ENCODE data around the gene ARHGAP26. TPM values are rescaled to one million over a fixed set of nuclear protein-coding genes. Genes with fewer than 3 reads are reported as not detected.
"Not testable (repeated sequence)": the region's sequence is repeated elsewhere in the genome, so short reads cannot be mapped to it uniquely, and the experiment has no call there.

The ARHGAP26 gene
- total RNA-seq, 2 donors from 2014 or later: 15.7 to 23.4 TPM

GRCh38 chr5:142924135-142924883 lies 154.1 kb downstream of the ARHGAP26 start:
- Mint-ChIP-seq H3K36me3 (no peaks in the 10 kb centered on the region), H3K9me3 (no peaks in the 10 kb centered on the region), H3K27ac (no peak overlapping the region)
- no peak for ATAC-seq
- DNase-seq (ENCODE audit: low spot score in 2 of 2): no peak

- Mint-ChIP-seq H3K36me3 (no peaks in the 10 kb centered on the region), H3K27ac (no peak overlapping the region), H3K9me3 (no peaks in the 10 kb centered on the region)
- ATAC-seq (peak in 1 of 2 donors; percentile 28), DNase-seq (ENCODE audit: low spot score in 2 of 2) (no peak)
Measured at GRCh38 chr5:142925795-142926194, 155.6 kb downstream of the ARHGAP26 start.

GRCh38 chr5:142926549-142926948 lies 156.4 kb downstream of the ARHGAP26 start:
- no peak for ATAC-seq
- no peak for DNase-seq (ENCODE audit: low spot score in 2 of 2)
- Mint-ChIP-seq H3K36me3 (no peaks in the 10 kb centered on the region), H3K9me3 (no peaks in the 10 kb centered on the region), H3K27ac (no peak overlapping the region)

GRCh38 chr5:142928999-142929398 lies 158.8 kb downstream of the ARHGAP26 start:
- DNase-seq (ENCODE audit: low spot score in 2 of 2); ATAC-seq; H3K27ac Mint-ChIP-seq; H3K9me3 Mint-ChIP-seq; H3K36me3 Mint-ChIP-seq: not testable (repeated sequence)

GRCh38 chr5:142929587-142929986 lies 159.4 kb downstream of the ARHGAP26 start:
- H3K9me3 Mint-ChIP-seq: no peaks in the 10 kb centered on the region
- no peak for ATAC-seq
- peak overlapping the region in 1 of 2 donors; percentile 57 for H3K27ac Mint-ChIP-seq
- H3K36me3 Mint-ChIP-seq: peaks cover 0 to 6% of the 10 kb centered on the region in 2 donors
- DNase-seq (ENCODE audit: low spot score in 2 of 2): no peak

GRCh38 chr5:142930395-142931110 lies 160.4 kb downstream of the ARHGAP26 start:
- peak overlapping the region in 1 of 2 donors; percentile 52 for H3K27ac Mint-ChIP-seq
- H3K36me3 Mint-ChIP-seq: peaks cover 0 to 6% of the 10 kb centered on the region in 2 donors
- no peak for DNase-seq (ENCODE audit: low spot score in 2 of 2)
- no peaks in the 10 kb centered on the region for H3K9me3 Mint-ChIP-seq
- no peak for ATAC-seq

- ATAC-seq (no peak), DNase-seq (ENCODE audit: low spot score in 2 of 2) (no peak)
- H3K9me3 Mint-ChIP-seq: no peaks in the 10 kb centered on the region
- no peak overlapping the region for H3K27ac Mint-ChIP-seq
- H3K36me3 Mint-ChIP-seq: peaks cover 0 to 6% of the 10 kb centered on the region in 2 donors
Measured at GRCh38 chr5:142931896-142932686, 161.9 kb downstream of the ARHGAP26 start.

GRCh38 chr5:142934051-142934762 lies 164.0 kb downstream of the ARHGAP26 start:
- ATAC-seq (no peak), DNase-seq (ENCODE audit: low spot score in 2 of 2) (no peak)
- Mint-ChIP-seq H3K9me3 (no peaks in the 10 kb centered on the region), H3K36me3 (peaks cover 0 to 7% of the 10 kb centered on the region in 2 donors), H3K27ac (no peak overlapping the region)

GRCh38 chr5:142935014-142935413 lies 164.8 kb downstream of the ARHGAP26 start:
- Mint-ChIP-seq H3K27ac (no peak overlapping the region), H3K36me3 (peaks cover 0 to 12% of the 10 kb centered on the region in 2 donors), H3K9me3 (no peaks in the 10 kb centered on the region)
- DNase-seq (ENCODE audit: low spot score in 2 of 2): no peak
- no peak for ATAC-seq

- no peak overlapping the region for H3K27ac Mint-ChIP-seq
- no peak for ATAC-seq
Measured at GRCh38 chr5:142937374-142937773, 167.2 kb downstream of the ARHGAP26 start.

GRCh38 chr5:142938266-142938880 lies 168.2 kb downstream of the ARHGAP26 start:
- Mint-ChIP-seq H3K36me3 (peaks cover 0 to 5% of the 10 kb centered on the region in 2 donors), H3K27ac (no peak overlapping the region), H3K9me3 (no peaks in the 10 kb centered on the region)
- DNase-seq (ENCODE audit: low spot score in 2 of 2) (no peak), ATAC-seq (no peak)

More at GRCh38 chr5:142937374-142937773, 167.2 kb downstream of the ARHGAP26 start:
- no peaks in the 10 kb centered on the region for H3K9me3 Mint-ChIP-seq
- peaks cover 0 to 9% of the 10 kb centered on the region in 2 donors for H3K36me3 Mint-ChIP-seq
- no peak for DNase-seq (ENCODE audit: low spot score in 2 of 2)

- DNase-seq (ENCODE audit: low spot score in 2 of 2) (no peak), ATAC-seq (no peak)
- Mint-ChIP-seq H3K9me3 (no peaks in the 10 kb centered on the region), H3K36me3 (peaks cover 0 to 5% of the 10 kb centered on the region in 2 donors), H3K27ac (no peak overlapping the region)
Measured at GRCh38 chr5:142939006-142939405, 168.8 kb downstream of the ARHGAP26 start.

GRCh38 chr5:142939884-142940283 lies 169.7 kb downstream of the ARHGAP26 start:
- Mint-ChIP-seq H3K27ac (no peak overlapping the region), H3K9me3 (no peaks in the 10 kb centered on the region), H3K36me3 (peaks cover 0 to 5% of the 10 kb centered on the region in 2 donors)
- ATAC-seq (peak; percentile 40 to 56), DNase-seq (ENCODE audit: low spot score in 2 of 2) (no peak)

GRCh38 chr5:142941245-142941644 lies 171.1 kb downstream of the ARHGAP26 start:
- Mint-ChIP-seq H3K9me3 (no peaks in the 10 kb centered on the region), H3K27ac (no peak overlapping the region), H3K36me3 (peaks cover 0 to 5% of the 10 kb centered on the region in 2 donors)
- no peak for ATAC-seq
- DNase-seq (ENCODE audit: low spot score in 2 of 2): no peak

GRCh38 chr5:142942901-142943300 lies 172.7 kb downstream of the ARHGAP26 start:
- DNase-seq (ENCODE audit: low spot score in 2 of 2) (no peak), ATAC-seq (no peak)
- peak overlapping the region in 1 of 2 donors; percentile 37 for H3K27ac Mint-ChIP-seq
- no peaks in the 10 kb centered on the region for H3K9me3 Mint-ChIP-seq
- H3K36me3 Mint-ChIP-seq: peaks cover 0 to 5% of the 10 kb centered on the region in 2 donors

GRCh38 chr5:142944140-142944539 lies 174.0 kb downstream of the ARHGAP26 start:
- DNase-seq (ENCODE audit: low spot score in 2 of 2) (no peak), ATAC-seq (no peak)
- H3K36me3 Mint-ChIP-seq: peaks cover 0 to 5% of the 10 kb centered on the region in 2 donors
- no peak overlapping the region for H3K27ac Mint-ChIP-seq
- no peaks in the 10 kb centered on the region for H3K9me3 Mint-ChIP-seq

Data from activated naive CD4-positive, alpha-beta T cell treated with anti-CD3 and anti-CD28 coated beads, Interleukin-2, amount 50 U/mL, for 72 hours (primary cell).